Activated CD8-positive, alpha-beta T cell treated with anti-CD3 and anti-CD28 coated beads, Interleukin-2, amount 10 ng/mL, durations not matched to agents 7 days and 5 days (primary cell): ENCODE results near the gene FGFR3. TPM values are rescaled to one million over a fixed set of nuclear protein-coding genes. Genes with fewer than 3 reads are reported as not detected.

Source experiments
- ATAC-seq: fragments of 150-1000 bp; cut with Tn5 transposase; one replicate; pipeline ENCODE4 v1.10.0; 2021; ENCODE audit warnings: moderate library complexity
- CTCF ChIA-PET: fragments of 350-600 bp; sonication (Branson Sonifier 250); formaldehyde crosslinking; loops from one replicate; lab custom pipeline; 2021; ENCODE audit warnings: antibody characterized with exemption; lab: Charles Lee
- POLR2A ChIA-PET: fragments of 350-600 bp; sonication (Branson Sonifier 250); formaldehyde crosslinking; loops from one replicate; lab custom pipeline; 2021; ENCODE audit warnings: antibody characterized with exemption; lab: Charles Lee
- DNase-seq: peaks from one replicate; pipeline ENCODE4 v3.0.0-alpha.2; 2020
- H3K27ac Mint-ChIP-seq: one replicate; pipeline ENCODE4 v1.8.0; 2021; ENCODE audit warnings: mild to moderate bottlenecking, mixed read lengths
- H3K27me3 Mint-ChIP-seq: one replicate; pipeline ENCODE4 v1.8.0; 2021; ENCODE audit warnings: low read depth, mixed read lengths
- H3K36me3 Mint-ChIP-seq: one replicate; pipeline ENCODE4 v1.8.0; 2021; ENCODE audit warnings: low read depth, mixed read lengths
- H3K4me1 Mint-ChIP-seq: one replicate; pipeline ENCODE4 v1.8.0; 2021; ENCODE audit warnings: low read depth, mixed read lengths
- H3K4me3 Mint-ChIP-seq: one replicate; pipeline ENCODE4 v1.8.0; 2021; ENCODE audit warnings: mild to moderate bottlenecking, mixed read lengths
- H3K9me3 Mint-ChIP-seq: one replicate; pipeline ENCODE4 v1.8.0; 2022; ENCODE audit warnings: mixed read lengths; ENCODE audit not compliant: insufficient read depth
- total RNA-seq, 2 experiments: library from RNA; stranded (reverse); gene quantifications; one replicate each; pipeline ENCODE4 v1.2.3, GENCODE V29; 2021

FGFR3 gene
- total RNA-seq, 2 experiments from 2014 or later, result 0.34 to 0.37 TPM

GRCh38 chr4:1749826-1750225 lies 43.3 kb upstream of the FGFR3 start:
- ATAC-seq, result no peak
- Mint-ChIP-seq H3K27me3 (no peaks in the 10 kb centered on the region), H3K9me3 (no peaks in the 10 kb centered on the region), H3K4me1 (peaks cover 14% of the 10 kb centered on the region), H3K27ac (no peak overlapping the region), H3K36me3 (peaks cover 6% of the 10 kb centered on the region), H3K4me3 (no peak overlapping the region)
- POLR2A ChIA-PET, result no interaction called here
- CTCF ChIA-PET, result interaction anchor here (9.2 kb wide), 1 partner anchor 59 kb away, joined by 107 read pairs; no protein-coding TSS in a partner anchor
- no peak for DNase-seq

GRCh38 chr4:1750381-1751154 lies 42.5 kb upstream of the FGFR3 start:
- CTCF ChIA-PET, result interaction anchor here (9.2 kb wide), 1 partner anchor 58 kb away, joined by 107 read pairs; no protein-coding TSS in a partner anchor
- peaks cover 14% of the 10 kb centered on the region for H3K4me1 Mint-ChIP-seq
- no peaks in the 10 kb centered on the region for H3K36me3 Mint-ChIP-seq
- no peaks in the 10 kb centered on the region for H3K9me3 Mint-ChIP-seq
- ATAC-seq, result no peak
- H3K27ac Mint-ChIP-seq, result peak overlapping the region; percentile 67
- H3K27me3 Mint-ChIP-seq, result no peaks in the 10 kb centered on the region
- no peak overlapping the region for H3K4me3 Mint-ChIP-seq
- POLR2A ChIA-PET, result no interaction called here
- DNase-seq, result no peak

GRCh38 chr4:1751155-1751918 lies 41.8 kb upstream of the FGFR3 start:
- Mint-ChIP-seq H3K4me1 (peaks cover 14% of the 10 kb centered on the region), H3K27me3 (no peaks in the 10 kb centered on the region), H3K4me3 (no peak overlapping the region), H3K9me3 (no peaks in the 10 kb centered on the region), H3K36me3 (no peaks in the 10 kb centered on the region), H3K27ac (peak overlapping the region; percentile 67)
- ATAC-seq, result no peak
- ChIA-PET CTCF (interaction anchor here (1.4 to 9.2 kb wide), 3 partner anchors 57 to 149 kb away, joined by 5 to 107 read pairs (median 5); no protein-coding TSS in a partner anchor), POLR2A (no interaction called here)
- DNase-seq, result no peak

GRCh38 chr4:1751919-1752283 lies 41.2 kb upstream of the FGFR3 start:
- CTCF ChIA-PET, result interaction anchor here (1.4 to 9.2 kb wide), 3 partner anchors 57 to 148 kb away, joined by 5 to 107 read pairs (median 5); no protein-coding TSS in a partner anchor
- Mint-ChIP-seq H3K4me1 (peaks cover 14% of the 10 kb centered on the region), H3K4me3 (no peak overlapping the region)

GRCh38 chr4:1752284-1753041 lies 40.6 kb upstream of the FGFR3 start:
- ATAC-seq, result peak; percentile 25
- H3K36me3 Mint-ChIP-seq, result no peaks in the 10 kb centered on the region
- H3K27me3 Mint-ChIP-seq, result no peaks in the 10 kb centered on the region
- CTCF ChIA-PET, result interaction anchor here (0.6 to 9.2 kb wide), 4 partner anchors 56 to 169 kb away, joined by 3 to 107 read pairs (median 5); no protein-coding TSS in a partner anchor
- no peak overlapping the region for H3K4me3 Mint-ChIP-seq
- peak overlapping the region; percentile 46 for H3K27ac Mint-ChIP-seq
- POLR2A ChIA-PET, result no interaction called here
- peaks cover 14% of the 10 kb centered on the region for H3K4me1 Mint-ChIP-seq
- no peaks in the 10 kb centered on the region for H3K9me3 Mint-ChIP-seq
- DNase-seq, result peak; percentile 39

More at GRCh38 chr4:1751919-1752283, 41.2 kb upstream of the FGFR3 start:
- ATAC-seq (no peak), DNase-seq (no peak)
- POLR2A ChIA-PET, result no interaction called here
- no peak overlapping the region for H3K27ac Mint-ChIP-seq
- H3K36me3 Mint-ChIP-seq, result no peaks in the 10 kb centered on the region
- no peaks in the 10 kb centered on the region for H3K27me3 Mint-ChIP-seq
- no peaks in the 10 kb centered on the region for H3K9me3 Mint-ChIP-seq

- no peak overlapping the region for H3K4me3 Mint-ChIP-seq
- ChIA-PET POLR2A (interaction anchor here (0.6 kb wide), 1 partner anchor 8 kb away, joined by 3 read pairs; no protein-coding TSS in a partner anchor), CTCF (interaction anchor here (9.2 kb wide), 1 partner anchor 55 kb away, joined by 107 read pairs; no protein-coding TSS in a partner anchor)
- no peaks in the 10 kb centered on the region for H3K9me3 Mint-ChIP-seq
- H3K4me1 Mint-ChIP-seq, result peaks cover 14% of the 10 kb centered on the region
- no peaks in the 10 kb centered on the region for H3K36me3 Mint-ChIP-seq
- H3K27me3 Mint-ChIP-seq, result no peaks in the 10 kb centered on the region
- H3K27ac Mint-ChIP-seq, result peak overlapping the region; percentile 46
- ATAC-seq, result no peak
- DNase-seq, result no peak
These were observed 39.8 kb upstream of the FGFR3 start for GRCh38 chr4:1753294-1753696.

- no peak overlapping the region for H3K27ac Mint-ChIP-seq
- ATAC-seq (no peak), DNase-seq (no peak)
- no peaks in the 10 kb centered on the region for H3K9me3 Mint-ChIP-seq
- CTCF ChIA-PET, result no interaction called here
- H3K4me3 Mint-ChIP-seq, result no peak overlapping the region
- H3K27me3 Mint-ChIP-seq, result no peaks in the 10 kb centered on the region
- POLR2A ChIA-PET, result interaction anchor here (0.6 kb wide), 1 partner anchor 9 kb away, joined by 3 read pairs; no protein-coding TSS in a partner anchor
- no peaks in the 10 kb centered on the region for H3K36me3 Mint-ChIP-seq
- H3K4me1 Mint-ChIP-seq, result peaks cover 14% of the 10 kb centered on the region
These were observed 39.3 kb upstream of the FGFR3 start for GRCh38 chr4:1753697-1754311.

- POLR2A ChIA-PET, result no interaction called here
- DNase-seq, result no peak
These were observed 38.8 kb upstream of the FGFR3 start for GRCh38 chr4:1754336-1754735.

GRCh38 chr4:1755297-1755696 lies 37.8 kb upstream of the FGFR3 start:
- Mint-ChIP-seq H3K27me3 (no peaks in the 10 kb centered on the region), H3K4me1 (peaks cover 14% of the 10 kb centered on the region), H3K36me3 (no peaks in the 10 kb centered on the region), H3K4me3 (no peak overlapping the region), H3K9me3 (no peaks in the 10 kb centered on the region), H3K27ac (no peak overlapping the region)
- ATAC-seq, result no peak
- ChIA-PET CTCF (no interaction called here), POLR2A (no interaction called here)
- no peak for DNase-seq

More at GRCh38 chr4:1754336-1754735, 38.8 kb upstream of the FGFR3 start:
- no peak overlapping the region for H3K4me3 Mint-ChIP-seq
- ATAC-seq, result no peak
- no peaks in the 10 kb centered on the region for H3K27me3 Mint-ChIP-seq
- no peak overlapping the region for H3K27ac Mint-ChIP-seq
- no peaks in the 10 kb centered on the region for H3K36me3 Mint-ChIP-seq
- no peaks in the 10 kb centered on the region for H3K9me3 Mint-ChIP-seq
- H3K4me1 Mint-ChIP-seq, result peaks cover 14% of the 10 kb centered on the region
- CTCF ChIA-PET, result no interaction called here

- ChIA-PET POLR2A (no interaction called here), CTCF (no interaction called here)
- Mint-ChIP-seq H3K4me1 (peaks cover 11% of the 10 kb centered on the region), H3K36me3 (no peaks in the 10 kb centered on the region), H3K27ac (no peak overlapping the region), H3K4me3 (no peak overlapping the region), H3K9me3 (no peaks in the 10 kb centered on the region), H3K27me3 (no peaks in the 10 kb centered on the region)
- DNase-seq (no peak), ATAC-seq (no peak)
These were observed 37.0 kb upstream of the FGFR3 start for GRCh38 chr4:1756079-1756478.
